Heart left ventricle (tissue), 16 donors: ENCODE results near the gene RAB38. TPM values are rescaled to one million over a fixed set of nuclear protein-coding genes. Genes with fewer than 3 reads are reported as not detected.

Experiments
- ATAC-seq, 4 donors: fragments of 200-7000 bp; cut with Tn5 transposase; one replicate each; pipeline ENCODE4 v1.9.1; 2020 to 2022; ENCODE audit warnings: moderate library complexity in 4 of 4, mild to moderate bottlenecking in 3 of 4, moderate number of reproducible peaks in 1 of 4
- DNase-seq, 5 donors: peaks; one replicate each; pipeline ENCODE4 v3.0.0-alpha.2; 2020
- H3K27ac ChIP-seq, 12 donors: fragments of 200-600 bp; sonication (generic) in 4 of 12; one replicate each; pipeline versions ENCODE4 v1.5.0 to v1.8.0; 2016 to 2022; ENCODE audit warnings: mild to moderate bottlenecking in 2 of 12
- H3K27me3 ChIP-seq, 9 donors: fragments of 200-600 bp; sonication (generic) in 2 of 9; one replicate each; pipeline versions ENCODE4 v1.5.1 to v1.8.0; 2016 to 2022; ENCODE audit warnings: mild to moderate bottlenecking in 3 of 9
- H3K36me3 ChIP-seq, 9 donors: fragments of 200-600 bp; sonication (generic) in 2 of 9; one replicate each; pipeline versions ENCODE4 v1.5.0 to v1.8.0; 2018 to 2022; ENCODE audit warnings: mild to moderate bottlenecking in 2 of 9
- H3K4me1 ChIP-seq, 12 donors: fragments of 200-600 bp; sonication (generic) in 4 of 12; one replicate each; pipeline versions ENCODE4 v1.5.0 to v1.8.0; 2016 to 2022; ENCODE audit warnings: mild to moderate bottlenecking in 3 of 12
- H3K4me3 ChIP-seq, 12 donors: fragments of 200-600 bp; sonication (generic) in 4 of 12; one replicate each; pipeline versions ENCODE4 v1.5.0 to v1.8.0; 2017 to 2022; ENCODE audit warnings: mild to moderate bottlenecking in 9 of 12, moderate library complexity in 4 of 12
- H3K9me3 ChIP-seq, 12 donors: fragments of 200-600 bp; sonication (generic) in 4 of 12; one replicate each; pipeline versions ENCODE4 v1.5.0 to v1.8.0; 2016 to 2022; ENCODE audit warnings: mild to moderate bottlenecking in 1 of 12
- POLR2A ChIP-seq, 2 donors: fragments of 450-650 bp; IDR thresholded peaks; one replicate each; pipeline ENCODE4 v1.6.1; 2017; ENCODE audit warnings: antibody characterized with exemption in 2 of 2, mild to moderate bottlenecking in 2 of 2, moderate library complexity in 2 of 2
- WGBS, 4 donors: extraction: QIAGEN DNeasy Blood & Tissue Kit in 2 of 4; methylation state at CpG; one replicate each; pipeline versions ENCODE4 v1.1.5 to v1.1.7; 2013 to 2018; 5-methylcytosine and 5-hydroxymethylcytosine counted together
- intact Hi-C, 10 donors: fragments of 100-400 bp; cut with DNase I; formaldehyde crosslinking; loops; one replicate each; pipeline versions ENCODE4 v1.11.1 to v1.14.2; 2022
- polyA plus RNA-seq, 2 donors: library from polyadenylated mRNA; stranded (reverse); fragments of 200-250 nt; gene quantifications; one replicate each; pipeline ENCODE4 v1.2.3, GENCODE V29; 2013
- total RNA-seq, 9 donors: library from RNA; depleted of rRNA in 2 of 9; stranded (reverse); fragments of >200 nt in 2 of 9; fragmentation: NEBNext Ultra II Directional in 3 of 9; extraction: Animal tissue kit (Norgen Biotek cat#: 25700) in 3 of 9; gene quantifications; one replicate each; pipeline versions ENCODE4 v1.1.0 to v1.2.4, GENCODE V29; 2016 to 2023
- TF ChIP-seq, protein P1 (sequence below), 12 donors: fragments of 200-600 bp; sonication (generic) in 4 of 12; IDR thresholded peaks; one replicate each; pipeline versions ENCODE4 v1.5.0 to v1.8.0; 2018 to 2022; ENCODE audit warnings: antibody characterized with exemption in 12 of 12, mild to moderate bottlenecking in 5 of 12
- donor health status: ischemic (EF 13 %, LVEDD 7.1; RV severe dilation, severe dysfunction).
- donor health status: healthy with polysubstance abuse.
- donor health status: DM: no; HTN: yes; CAD: no.
- donor health status: DM: no; HTN: no; CAD: no.
- donor health status: ischemic (EF 25% LVEDD 6.9; RV normal size, moderate dysfunction).
- donor health status: ischemic (EF 25% LVEDD 5.7; RV mildly dilated, moderate dysfunction).
- donor health status: healthy.
- donor health status: DM: yes; HTN: yes; CAD: no.
- donor health status: ischemic (EF 35%, LVEDD 5.7; RV mildly dilated, moderate dysfunction).
- donor health status: nonischemic (EF 11% LVEDD 7.7; RV severe dilation, severe dysfunction).
- donor health status: DM: yes; HTN: yes; CAD: no.
- donor health status: PGD.
- donor health status: ischemic (EF 29% LVEDD 5.4; RV normal size, mild dysfunction).
- donor health status: nonischemic (EF 23%, LVEDD 6.1; RV moderate dilation, normal function).

RAB38 gene
- total and polyA plus RNA-seq, 11 donors: 0.25 to 1.5 (median 0.47) TPM; not detected in 2

DNA sequence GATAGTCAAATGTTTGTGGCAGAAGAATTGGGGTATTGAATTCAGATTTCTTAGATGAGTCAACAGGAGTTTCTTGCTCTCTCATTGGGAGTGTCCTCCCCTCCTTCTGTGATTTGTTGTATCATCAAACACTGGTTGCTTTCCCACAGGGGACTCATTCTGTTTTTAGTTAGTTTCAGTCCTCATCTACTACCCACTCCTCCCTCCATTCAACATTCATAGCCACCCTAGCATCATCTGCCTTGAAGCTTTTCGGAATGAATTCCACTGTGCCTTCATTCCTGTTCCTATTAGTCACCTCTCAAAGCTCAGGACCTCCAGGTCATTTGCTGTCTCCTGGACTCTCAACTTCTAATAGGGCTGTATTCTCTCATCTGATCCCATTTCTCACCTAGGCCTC is 31.5 kb upstream of the RAB38 start:
- DNase-seq (no peak), ATAC-seq (no peak)
- H3K36me3 ChIP-seq: no peaks in the 10 kb centered on the region
- H3K27ac ChIP-seq: no peak overlapping the region
- H3K9me3 ChIP-seq: no peaks in the 10 kb centered on the region
- intact Hi-C loops: loop anchor here in 1 of 10 donors (10.0 kb wide), 1 partner anchor 58 kb away; no protein-coding TSS in a partner anchor
- no peaks in the 10 kb centered on the region for H3K27me3 ChIP-seq
- 0 to 46% (median 0%) methylated on average over 1 of the region's 1 CpG for WGBS, 4 donors
- peaks cover 0 to 5% (median 0%) of the 10 kb centered on the region in 12 donors for H3K4me1 ChIP-seq
- no peak overlapping the region for H3K4me3 ChIP-seq
- no peak for TF ChIP-seq POLR2A (IDR thresholded peaks at IDR 0.05)
- TF ChIP-seq, protein P1, sequence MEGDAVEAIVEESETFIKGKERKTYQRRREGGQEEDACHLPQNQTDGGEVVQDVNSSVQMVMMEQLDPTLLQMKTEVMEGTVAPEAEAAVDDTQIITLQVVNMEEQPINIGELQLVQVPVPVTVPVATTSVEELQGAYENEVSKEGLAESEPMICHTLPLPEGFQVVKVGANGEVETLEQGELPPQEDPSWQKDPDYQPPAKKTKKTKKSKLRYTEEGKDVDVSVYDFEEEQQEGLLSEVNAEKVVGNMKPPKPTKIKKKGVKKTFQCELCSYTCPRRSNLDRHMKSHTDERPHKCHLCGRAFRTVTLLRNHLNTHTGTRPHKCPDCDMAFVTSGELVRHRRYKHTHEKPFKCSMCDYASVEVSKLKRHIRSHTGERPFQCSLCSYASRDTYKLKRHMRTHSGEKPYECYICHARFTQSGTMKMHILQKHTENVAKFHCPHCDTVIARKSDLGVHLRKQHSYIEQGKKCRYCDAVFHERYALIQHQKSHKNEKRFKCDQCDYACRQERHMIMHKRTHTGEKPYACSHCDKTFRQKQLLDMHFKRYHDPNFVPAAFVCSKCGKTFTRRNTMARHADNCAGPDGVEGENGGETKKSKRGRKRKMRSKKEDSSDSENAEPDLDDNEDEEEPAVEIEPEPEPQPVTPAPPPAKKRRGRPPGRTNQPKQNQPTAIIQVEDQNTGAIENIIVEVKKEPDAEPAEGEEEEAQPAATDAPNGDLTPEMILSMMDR (IDR thresholded peaks at IDR 0.05): no peak

DNA sequence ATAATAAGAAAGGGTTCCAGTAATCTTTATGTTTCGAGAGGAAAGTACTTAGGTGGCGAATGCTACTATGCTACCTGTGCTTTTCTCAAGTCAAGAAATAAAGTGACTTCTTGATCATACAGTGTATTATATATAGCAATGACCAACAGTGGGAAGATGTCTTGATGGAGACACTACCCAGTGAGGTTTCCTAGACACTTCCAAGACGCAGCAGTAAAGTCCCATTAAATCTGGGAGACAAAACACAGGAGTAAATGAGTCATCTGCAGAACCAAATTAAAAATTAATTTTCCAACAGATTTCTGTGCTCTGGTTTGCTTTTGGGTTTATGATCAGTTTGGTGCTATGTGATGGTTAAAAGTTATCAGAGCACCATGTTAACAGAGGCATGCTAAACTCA is 29.1 kb upstream of the RAB38 start:
- H3K4me1 ChIP-seq: peaks cover 0 to 5% (median 0%) of the 10 kb centered on the region in 12 donors
- no peaks in the 10 kb centered on the region for H3K27me3 ChIP-seq
- no peak for DNase-seq
- TF ChIP-seq POLR2A (IDR thresholded peaks at IDR 0.05): no peak
- TF ChIP-seq, protein P1 (IDR thresholded peaks at IDR 0.05): no peak
- no peaks in the 10 kb centered on the region for H3K9me3 ChIP-seq
- ATAC-seq: no peak
- no peak overlapping the region for H3K27ac ChIP-seq
- no peak overlapping the region for H3K4me3 ChIP-seq
- 94 to 96% (median 95%) methylated on average over 3 of the region's 3 CpGs for WGBS, 4 donors
- H3K36me3 ChIP-seq: no peaks in the 10 kb centered on the region
- intact Hi-C loops: loop anchor here in 1 of 10 donors (10.0 kb wide), 1 partner anchor 60 kb away; no protein-coding TSS in a partner anchor

DNA sequence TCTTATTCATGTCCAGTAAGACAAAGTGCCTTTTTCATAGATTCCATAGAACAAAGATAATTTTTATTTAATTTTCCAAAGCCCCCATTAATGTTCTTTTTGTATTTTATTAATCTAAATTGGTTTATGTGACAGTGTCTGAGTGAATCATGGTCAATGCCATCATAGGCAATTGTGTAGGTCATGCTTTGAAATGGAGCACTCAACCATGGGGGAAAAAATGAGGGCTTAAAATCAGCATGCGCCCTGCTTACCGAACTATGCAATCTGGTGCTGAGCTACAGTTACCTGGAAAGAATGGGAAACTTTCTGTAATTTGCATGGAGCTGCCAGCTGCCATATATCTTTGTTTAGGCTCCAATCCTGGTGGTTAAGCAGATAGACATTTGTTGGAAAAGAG is 28.4 kb upstream of the RAB38 start:
- intact Hi-C loops: loop anchor here in 1 of 10 donors (10.0 kb wide), 1 partner anchor 61 kb away; no protein-coding TSS in a partner anchor
- Histone ChIP-seq H3K4me1 (no peaks in the 10 kb centered on the region), H3K9me3 (no peaks in the 10 kb centered on the region), H3K27me3 (no peaks in the 10 kb centered on the region), H3K36me3 (no peaks in the 10 kb centered on the region), H3K27ac (no peak overlapping the region), H3K4me3 (no peak overlapping the region)
- no peak for DNase-seq
- no peak for ATAC-seq
- 89 to 97% (median 94%) methylated on average over 2 of the region's 2 CpGs for WGBS, 4 donors
- TF ChIP-seq POLR2A (IDR thresholded peaks at IDR 0.05): no peak

DNA sequence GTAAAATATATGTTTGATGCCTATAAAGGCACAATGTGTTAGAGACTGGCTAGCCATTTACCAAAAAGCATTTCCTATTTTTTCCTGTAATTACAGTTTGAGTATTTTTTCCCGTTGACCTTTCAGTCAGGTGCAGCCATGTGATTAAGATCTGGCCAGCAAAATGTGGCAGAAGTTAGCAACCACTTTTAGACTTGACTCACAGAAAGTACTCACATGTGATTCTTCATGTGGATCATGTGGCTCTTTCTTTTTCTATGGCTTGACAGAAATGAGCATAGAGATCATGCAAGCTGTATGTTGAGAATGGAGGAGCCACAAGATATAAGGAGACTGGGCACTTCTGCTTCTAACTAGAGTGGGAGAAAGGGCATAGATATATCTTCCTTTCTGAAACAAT is 27.3 kb upstream of the RAB38 start:
- no peaks in the 10 kb centered on the region for H3K36me3 ChIP-seq
- H3K4me3 ChIP-seq: no peak overlapping the region
- H3K27me3 ChIP-seq: no peaks in the 10 kb centered on the region
- DNase-seq (no peak), ATAC-seq (no peak)
- TF ChIP-seq, protein P1 (IDR thresholded peaks at IDR 0.05): no peak
- no peak for TF ChIP-seq POLR2A (IDR thresholded peaks at IDR 0.05)
- peaks cover 0 to 5% (median under 1%) of the 10 kb centered on the region in 12 donors for H3K9me3 ChIP-seq
- H3K4me1 ChIP-seq: no peaks in the 10 kb centered on the region
- 73 to 95% (median 78%) methylated on average over 1 of the region's 1 CpG for WGBS, 4 donors
- intact Hi-C loops: loop anchor here in 1 of 10 donors (10.0 kb wide), 1 partner anchor 62 kb away; no protein-coding TSS in a partner anchor
- no peak overlapping the region for H3K27ac ChIP-seq

DNA sequence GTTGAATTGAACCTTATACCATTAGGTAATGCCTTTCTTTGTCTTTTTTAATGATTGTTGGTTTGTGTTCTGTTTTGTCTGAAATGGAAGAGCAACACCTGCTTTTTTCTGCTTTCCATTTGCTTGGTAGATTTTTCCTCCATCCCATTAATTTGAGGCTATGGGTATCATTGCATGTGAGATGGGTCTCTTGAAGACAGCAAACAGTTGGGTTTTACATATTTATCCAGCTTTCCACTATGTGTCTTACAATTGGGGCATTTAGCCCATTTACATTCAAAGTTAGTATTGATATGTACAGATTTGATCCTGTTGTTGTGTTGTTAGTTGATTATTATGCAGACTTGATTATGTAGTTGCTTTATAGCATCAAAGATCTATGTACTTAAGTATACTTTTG is 21.1 kb upstream of the RAB38 start:
- Histone ChIP-seq H3K27ac (no peak overlapping the region), H3K27me3 (no peaks in the 10 kb centered on the region), H3K36me3 (no peaks in the 10 kb centered on the region), H3K4me1 (no peaks in the 10 kb centered on the region), H3K4me3 (no peak overlapping the region), H3K9me3 (peaks cover 0 to 35% (median 16%) of the 10 kb centered on the region in 12 donors)
- no peak for TF ChIP-seq POLR2A (IDR thresholded peaks at IDR 0.05)
- TF ChIP-seq, protein P1 (IDR thresholded peaks at IDR 0.05): no peak
- no peak for DNase-seq
- intact Hi-C loops: no loop called here
- ATAC-seq: no peak
